GM06990 (cell line): ENCODE measurements around the gene NTRK2.

Experiments
- DNase-seq: peaks from one replicate; pipeline ENCODE4 v3.0.0-alpha.2; 2011; ENCODE audit not compliant: insufficient read length; ENCODE audit errors: extremely low read depth
- H3K27me3 ChIP-seq: replicated peaks from 2 replicates; pipeline ENCODE4 v1.6.0; 2011; ENCODE audit warnings: low read length; ENCODE audit not compliant: control insufficient read depth, insufficient read depth
- H3K36me3 ChIP-seq: 2 replicates; pipeline ENCODE4 v1.5.1; 2011; ENCODE audit warnings: low read length; ENCODE audit not compliant: control insufficient read depth, insufficient read depth
- H3K4me3 ChIP-seq: replicated peaks from 2 replicates; pipeline ENCODE4 v1.5.1; 2011; ENCODE audit warnings: low read depth, mild to moderate bottlenecking, control low read depth, low read length
- CTCF ChIP-seq: IDR thresholded peaks from 2 replicates; pipeline ENCODE4 v1.5.1; 2011; ENCODE audit warnings: low read length, control low read depth, mild to moderate bottlenecking, inconsistent platforms; ENCODE audit not compliant: insufficient read depth, poor library complexity, severe bottlenecking

NTRK2 gene

DNA sequence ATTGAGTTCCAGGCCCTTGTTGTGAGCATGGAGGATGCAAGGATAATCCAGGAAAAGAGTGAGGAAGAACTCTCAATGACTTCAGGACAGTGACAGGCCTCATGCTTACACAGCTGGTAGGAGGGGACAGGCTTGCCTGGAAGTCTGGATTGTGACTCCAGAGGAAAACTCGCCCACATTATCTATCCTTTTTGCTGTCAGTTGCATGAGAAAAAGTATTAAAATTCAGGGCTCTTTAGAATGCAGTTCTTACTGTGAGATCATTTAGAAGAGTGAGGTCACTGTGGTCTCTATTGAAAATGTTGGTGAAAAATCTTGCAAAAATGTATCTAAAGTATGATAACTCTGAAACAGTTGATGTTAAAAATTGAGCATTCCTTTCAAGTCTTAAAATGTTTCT, 30.5 kb downstream of the NTRK2 start:
- Histone ChIP-seq H3K27me3 (no peaks in the 10 kb centered on the region), H3K36me3 (no peaks in the 10 kb centered on the region), H3K4me3 (no peak overlapping the region)
- TF ChIP-seq CTCF = no peak
- DNase-seq = no peak

GRCh38 chr9:84701801-84702200, 32.3 kb downstream of the NTRK2 start:
- H3K4me3 ChIP-seq = no peak overlapping the region
- no peaks in the 10 kb centered on the region for H3K36me3 ChIP-seq
- TF ChIP-seq CTCF = no peak
- no peaks in the 10 kb centered on the region for H3K27me3 ChIP-seq
- DNase-seq = peak; percentile 4

DNA sequence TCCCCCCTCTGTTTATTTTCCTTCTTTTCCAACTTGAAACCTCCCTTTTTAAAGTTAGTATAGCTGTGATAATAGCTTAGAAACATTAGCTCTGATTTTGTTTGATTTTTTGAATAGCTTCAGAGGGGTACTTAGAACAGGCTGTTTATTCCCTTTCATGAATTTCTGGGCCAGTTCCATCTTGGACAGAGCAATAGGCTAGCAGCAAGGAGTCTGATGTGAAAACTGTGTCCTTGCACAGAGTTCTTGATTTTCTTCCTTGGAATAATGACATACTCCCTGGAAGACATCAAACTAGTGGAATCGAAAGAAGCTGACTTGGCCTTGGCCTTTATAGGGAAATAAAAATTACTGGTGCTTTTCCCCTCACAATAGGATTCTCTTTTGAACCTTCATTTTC, 32.9 kb downstream of the NTRK2 start:
- Histone ChIP-seq H3K4me3 (no peak overlapping the region), H3K36me3 (no peaks in the 10 kb centered on the region), H3K27me3 (no peaks in the 10 kb centered on the region)
- DNase-seq = no peak
- TF ChIP-seq CTCF = no peak

- Histone ChIP-seq H3K4me3 (no peak overlapping the region), H3K27me3 (no peaks in the 10 kb centered on the region)
Observed at GRCh38 chr9:84703793-84704192, 34.3 kb downstream of the NTRK2 start.

DNA sequence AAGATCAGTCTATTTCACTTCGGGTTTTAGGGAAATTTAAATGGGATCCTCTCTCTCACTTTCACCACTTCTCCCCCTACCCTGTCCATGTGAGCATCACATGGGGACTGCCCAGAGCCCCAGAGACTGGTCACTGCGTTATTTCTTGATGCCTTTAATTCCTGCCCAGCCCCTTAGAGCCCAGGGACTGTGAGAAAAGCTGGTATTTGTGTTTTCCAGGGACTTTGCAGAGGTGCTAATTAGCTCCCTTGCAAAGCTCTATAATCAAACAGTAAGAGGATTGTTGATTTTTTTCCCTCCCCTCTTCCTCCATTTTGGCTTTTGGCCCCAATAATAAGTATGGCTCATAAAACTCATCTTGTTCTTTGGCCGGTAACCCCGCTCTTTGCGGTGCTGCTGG, 35.6 kb downstream of the NTRK2 start:
- Histone ChIP-seq H3K27me3 (no peaks in the 10 kb centered on the region), H3K4me3 (no peak overlapping the region), H3K36me3 (no peaks in the 10 kb centered on the region)
- no peak for TF ChIP-seq CTCF
- no peak for DNase-seq

More at GRCh38 chr9:84703793-84704192, 34.3 kb downstream of the NTRK2 start:
- no peaks in the 10 kb centered on the region for H3K36me3 ChIP-seq
- no peak for DNase-seq
- TF ChIP-seq CTCF = no peak

DNA sequence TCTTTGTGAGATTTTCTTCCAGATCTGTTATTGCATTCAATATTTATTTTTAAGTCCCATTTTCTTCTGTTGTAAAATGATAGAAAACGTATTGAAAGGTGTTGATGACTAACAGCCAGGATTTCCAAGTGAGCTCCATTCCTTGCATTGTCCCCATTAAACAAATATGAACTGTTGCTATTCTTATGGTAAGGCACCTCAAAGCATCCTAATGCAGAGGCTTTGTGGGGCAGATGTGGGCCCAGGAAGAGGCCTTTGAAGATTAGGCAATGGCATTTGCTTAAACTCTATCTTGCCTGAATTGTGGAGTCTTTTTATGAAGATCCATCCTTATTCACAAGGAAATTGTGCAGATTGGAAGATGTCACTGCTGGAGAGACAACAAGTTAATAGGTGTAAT, 38.9 kb downstream of the NTRK2 start:
- Histone ChIP-seq H3K27me3 (no peaks in the 10 kb centered on the region), H3K4me3 (no peak overlapping the region), H3K36me3 (no peaks in the 10 kb centered on the region)
- DNase-seq = no peak
- TF ChIP-seq CTCF = no peak
